Right atrium auricular region (tissue), 2 donors: ENCODE results near the gene NPEPPS. TPM values are rescaled to one million over a fixed set of nuclear protein-coding genes. Genes with fewer than 3 reads are reported as not detected.
A peak's percentile ranks its signal among the peaks of the same experiment; 100 is the strongest.
"Not testable (repeated sequence)": the region's sequence is repeated elsewhere in the genome, so short reads cannot be mapped to it uniquely, and the experiment has no call there.

Source experiments
- DNase-seq: peaks from one replicate; pipeline ENCODE4 v3.0.0-alpha.2; 2019; ENCODE audit warnings: low spot score
- H3K27ac ChIP-seq, 2 donors: fragments of 200-600 bp; sonication (generic); 1 replicate in 1 of 2; 2 replicates in 1 of 2; pipeline ENCODE4 v1.5.1; 2016 to 2019
- H3K27me3 ChIP-seq, 2 donors: fragments of 200-600 bp; sonication (generic); one replicate each; pipeline versions ENCODE4 v1.5.1 to v1.6.0; 2017 to 2019
- H3K36me3 ChIP-seq: fragments of 200-600 bp; sonication (generic); one replicate; pipeline ENCODE4 v1.5.1; 2016
- H3K4me1 ChIP-seq, 2 donors: fragments of 200-600 bp; sonication (generic); one replicate each; pipeline versions ENCODE4 v1.5.1 to v1.6.0; 2017 to 2019
- H3K4me3 ChIP-seq, 2 donors: fragments of 200-600 bp; sonication (generic); 1 replicate in 1 of 2; 2 replicates in 1 of 2; pipeline ENCODE4 v1.5.1; 2017 to 2019; ENCODE audit warnings: mild to moderate bottlenecking in 1 of 2, moderate library complexity in 1 of 2
- H3K9me3 ChIP-seq, 2 donors: fragments of 200-600 bp; sonication (generic); one replicate each; pipeline ENCODE4 v1.5.1; 2019
- total RNA-seq, 2 donors: library from RNA; depleted of rRNA; stranded (reverse); fragments of >200 nt; gene quantifications; one replicate each; pipeline ENCODE4 v1.1.0, GENCODE V29; 2016
- TF ChIP-seq, protein P1 (sequence below), 2 donors: fragments of 200-600 bp; sonication (generic); IDR thresholded peaks; one replicate each; pipeline ENCODE4 v1.5.1; 2019; ENCODE audit warnings: antibody characterized with exemption in 2 of 2

NPEPPS gene, protein sequence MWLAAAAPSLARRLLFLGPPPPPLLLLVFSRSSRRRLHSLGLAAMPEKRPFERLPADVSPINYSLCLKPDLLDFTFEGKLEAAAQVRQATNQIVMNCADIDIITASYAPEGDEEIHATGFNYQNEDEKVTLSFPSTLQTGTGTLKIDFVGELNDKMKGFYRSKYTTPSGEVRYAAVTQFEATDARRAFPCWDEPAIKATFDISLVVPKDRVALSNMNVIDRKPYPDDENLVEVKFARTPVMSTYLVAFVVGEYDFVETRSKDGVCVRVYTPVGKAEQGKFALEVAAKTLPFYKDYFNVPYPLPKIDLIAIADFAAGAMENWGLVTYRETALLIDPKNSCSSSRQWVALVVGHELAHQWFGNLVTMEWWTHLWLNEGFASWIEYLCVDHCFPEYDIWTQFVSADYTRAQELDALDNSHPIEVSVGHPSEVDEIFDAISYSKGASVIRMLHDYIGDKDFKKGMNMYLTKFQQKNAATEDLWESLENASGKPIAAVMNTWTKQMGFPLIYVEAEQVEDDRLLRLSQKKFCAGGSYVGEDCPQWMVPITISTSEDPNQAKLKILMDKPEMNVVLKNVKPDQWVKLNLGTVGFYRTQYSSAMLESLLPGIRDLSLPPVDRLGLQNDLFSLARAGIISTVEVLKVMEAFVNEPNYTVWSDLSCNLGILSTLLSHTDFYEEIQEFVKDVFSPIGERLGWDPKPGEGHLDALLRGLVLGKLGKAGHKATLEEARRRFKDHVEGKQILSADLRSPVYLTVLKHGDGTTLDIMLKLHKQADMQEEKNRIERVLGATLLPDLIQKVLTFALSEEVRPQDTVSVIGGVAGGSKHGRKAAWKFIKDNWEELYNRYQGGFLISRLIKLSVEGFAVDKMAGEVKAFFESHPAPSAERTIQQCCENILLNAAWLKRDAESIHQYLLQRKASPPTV
- total RNA-seq = 10 to 100 TPM; 53.0 to 62.8 TPM

DNA sequence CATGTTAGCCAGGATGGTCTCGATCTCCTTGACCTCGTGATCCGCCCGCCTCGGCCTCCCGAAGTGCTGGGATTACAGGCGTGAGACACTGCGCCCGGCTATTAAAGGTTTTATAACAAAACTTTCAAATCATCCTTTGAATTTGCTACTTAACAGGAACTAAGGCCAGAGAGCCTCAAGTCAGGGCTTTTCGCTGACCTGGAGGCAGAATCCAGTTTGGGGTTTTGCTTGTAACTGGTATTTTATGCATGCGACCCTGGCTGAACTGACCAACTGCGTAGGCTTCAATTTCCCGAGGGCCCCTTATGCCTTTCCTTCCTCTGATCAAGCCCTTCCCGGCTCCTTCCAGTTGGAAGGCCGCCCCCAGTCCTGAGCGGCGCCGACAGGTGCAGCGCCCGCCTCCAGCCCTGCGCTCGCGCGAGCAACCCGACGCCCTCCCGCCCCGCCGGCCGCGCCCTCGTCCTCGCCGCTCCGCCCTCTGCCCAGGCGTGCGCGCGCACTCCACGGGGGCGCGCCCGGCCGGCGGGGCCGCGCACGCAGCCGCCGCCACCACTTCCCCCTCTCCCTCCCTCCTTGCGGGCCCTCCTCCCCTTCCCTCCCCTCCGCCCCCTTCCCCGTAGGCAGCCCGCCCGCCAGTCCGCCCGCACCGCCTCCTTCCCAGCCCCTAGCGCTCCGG lies at the start of gene NPEPPS:
Gene NPEPPS, plus strand, starts transcription at position 552 of the 676 bp plus-strand sequence. CDS start 193 bp downstream, outside the sequence.
- H3K36me3 ChIP-seq, H3K9me3 ChIP-seq, H3K4me1 ChIP-seq, H3K27me3 ChIP-seq: not testable (repeated sequence)
- DNase-seq = peak; percentile 75
- Histone ChIP-seq H3K4me3 (peak within 1 kb of the TSS; percentile 71), H3K27ac (peak within 1 kb of the TSS; percentile 88 to 90)

DNA sequence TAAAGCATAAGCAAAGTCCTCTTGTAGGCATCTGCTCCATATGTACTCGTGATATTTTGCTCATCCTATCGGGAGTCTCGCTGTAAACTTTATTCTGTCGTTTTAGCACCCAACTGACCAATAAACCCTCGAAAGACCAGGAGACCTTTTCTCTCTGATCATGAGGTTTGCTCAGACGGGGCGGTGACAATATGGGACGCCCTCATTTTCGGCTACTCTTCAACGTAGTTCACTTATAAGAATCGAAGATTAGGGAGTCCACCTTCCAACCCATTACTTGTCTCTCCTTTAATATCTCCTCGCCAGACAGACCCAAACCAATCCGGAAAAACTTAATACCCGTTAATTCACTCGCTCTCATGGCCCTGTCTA lies 39.1 kb upstream of the NPEPPS start:
- peak overlapping the region; percentile 54 to 58 for H3K4me3 ChIP-seq
- DNase-seq, H3K4me1 ChIP-seq, H3K27me3 ChIP-seq, H3K9me3 ChIP-seq: not testable (repeated sequence)
- H3K36me3 ChIP-seq = peaks cover 13% of the 10 kb centered on the region
- peak overlapping the region; percentile 81 to 86 for H3K27ac ChIP-seq

DNA sequence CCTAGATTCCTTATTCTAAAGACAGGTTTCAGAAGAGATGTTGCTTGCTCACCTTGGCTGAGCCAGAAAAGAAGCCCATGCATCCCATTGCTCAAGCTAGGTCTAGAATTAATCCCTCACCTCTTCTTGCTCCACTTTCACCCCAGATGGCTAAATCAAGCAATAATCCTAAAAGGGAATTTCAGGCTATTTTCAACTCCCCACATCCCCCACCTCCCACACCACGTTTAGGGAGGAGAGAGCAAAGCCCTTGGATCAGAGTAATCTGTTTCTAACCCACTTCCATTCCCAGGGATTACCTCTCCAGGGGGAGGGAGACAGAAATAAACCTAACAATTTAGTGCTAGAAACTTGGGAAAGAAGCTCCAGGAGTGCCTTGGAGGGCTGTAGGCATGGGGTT lies 31.8 kb upstream of the NPEPPS start:
- not testable (repeated sequence) for H3K27ac ChIP-seq, H3K9me3 ChIP-seq, DNase-seq, H3K4me3 ChIP-seq, H3K36me3 ChIP-seq, H3K27me3 ChIP-seq
- peaks cover 0 to 23% of the 10 kb centered on the region in 2 donors for H3K4me1 ChIP-seq

DNA sequence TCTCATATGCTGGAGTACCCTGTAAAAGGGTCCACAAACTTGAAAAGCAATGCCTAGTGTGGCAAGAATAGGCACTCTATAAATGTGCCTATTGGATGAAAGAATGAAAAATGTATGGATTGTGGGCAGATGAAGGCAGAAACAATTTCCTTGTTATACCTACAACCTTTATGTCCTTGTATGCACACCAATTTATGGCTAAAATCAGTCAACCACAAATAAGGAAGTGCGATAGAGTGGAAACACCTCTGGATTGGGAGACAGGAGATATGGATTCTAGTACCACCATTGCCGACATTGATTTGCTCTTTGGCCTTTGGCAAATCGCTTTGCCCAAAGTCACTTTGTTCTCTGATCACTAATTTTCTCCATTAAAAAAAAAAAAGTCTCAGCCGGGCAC lies 31.4 kb upstream of the NPEPPS start:
- not testable (repeated sequence) for H3K36me3 ChIP-seq, DNase-seq, H3K4me3 ChIP-seq, H3K9me3 ChIP-seq, H3K27ac ChIP-seq, H3K27me3 ChIP-seq
- H3K4me1 ChIP-seq = peaks cover 0 to 23% of the 10 kb centered on the region in 2 donors

DNA sequence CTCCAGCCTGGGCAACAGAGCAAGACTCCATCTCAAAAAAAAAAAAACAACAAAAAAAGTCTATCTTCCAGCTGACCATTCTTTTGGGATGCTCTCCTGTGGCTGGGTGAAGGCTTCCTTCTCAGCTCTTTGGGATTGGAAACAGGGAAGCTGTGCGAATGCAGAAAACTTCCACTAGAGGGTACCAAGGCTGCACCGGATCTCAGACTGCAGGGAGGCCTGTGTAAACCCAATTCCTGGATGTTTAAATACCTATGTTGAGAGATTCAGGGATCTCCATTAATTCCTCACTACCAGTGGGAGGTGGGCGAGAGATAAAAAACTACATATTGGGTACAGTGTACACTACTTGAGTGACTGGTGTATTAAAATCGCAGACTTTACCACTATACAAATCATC lies 30.3 kb upstream of the NPEPPS start:
- TF ChIP-seq, protein P1, sequence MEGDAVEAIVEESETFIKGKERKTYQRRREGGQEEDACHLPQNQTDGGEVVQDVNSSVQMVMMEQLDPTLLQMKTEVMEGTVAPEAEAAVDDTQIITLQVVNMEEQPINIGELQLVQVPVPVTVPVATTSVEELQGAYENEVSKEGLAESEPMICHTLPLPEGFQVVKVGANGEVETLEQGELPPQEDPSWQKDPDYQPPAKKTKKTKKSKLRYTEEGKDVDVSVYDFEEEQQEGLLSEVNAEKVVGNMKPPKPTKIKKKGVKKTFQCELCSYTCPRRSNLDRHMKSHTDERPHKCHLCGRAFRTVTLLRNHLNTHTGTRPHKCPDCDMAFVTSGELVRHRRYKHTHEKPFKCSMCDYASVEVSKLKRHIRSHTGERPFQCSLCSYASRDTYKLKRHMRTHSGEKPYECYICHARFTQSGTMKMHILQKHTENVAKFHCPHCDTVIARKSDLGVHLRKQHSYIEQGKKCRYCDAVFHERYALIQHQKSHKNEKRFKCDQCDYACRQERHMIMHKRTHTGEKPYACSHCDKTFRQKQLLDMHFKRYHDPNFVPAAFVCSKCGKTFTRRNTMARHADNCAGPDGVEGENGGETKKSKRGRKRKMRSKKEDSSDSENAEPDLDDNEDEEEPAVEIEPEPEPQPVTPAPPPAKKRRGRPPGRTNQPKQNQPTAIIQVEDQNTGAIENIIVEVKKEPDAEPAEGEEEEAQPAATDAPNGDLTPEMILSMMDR (IDR thresholded peaks at IDR 0.05) = peak; percentile 42 to 66
- H3K4me1 ChIP-seq = peaks cover 0 to 23% of the 10 kb centered on the region in 2 donors
- not testable (repeated sequence) for H3K27ac ChIP-seq, H3K4me3 ChIP-seq, H3K9me3 ChIP-seq, H3K27me3 ChIP-seq, DNase-seq, H3K36me3 ChIP-seq

DNA sequence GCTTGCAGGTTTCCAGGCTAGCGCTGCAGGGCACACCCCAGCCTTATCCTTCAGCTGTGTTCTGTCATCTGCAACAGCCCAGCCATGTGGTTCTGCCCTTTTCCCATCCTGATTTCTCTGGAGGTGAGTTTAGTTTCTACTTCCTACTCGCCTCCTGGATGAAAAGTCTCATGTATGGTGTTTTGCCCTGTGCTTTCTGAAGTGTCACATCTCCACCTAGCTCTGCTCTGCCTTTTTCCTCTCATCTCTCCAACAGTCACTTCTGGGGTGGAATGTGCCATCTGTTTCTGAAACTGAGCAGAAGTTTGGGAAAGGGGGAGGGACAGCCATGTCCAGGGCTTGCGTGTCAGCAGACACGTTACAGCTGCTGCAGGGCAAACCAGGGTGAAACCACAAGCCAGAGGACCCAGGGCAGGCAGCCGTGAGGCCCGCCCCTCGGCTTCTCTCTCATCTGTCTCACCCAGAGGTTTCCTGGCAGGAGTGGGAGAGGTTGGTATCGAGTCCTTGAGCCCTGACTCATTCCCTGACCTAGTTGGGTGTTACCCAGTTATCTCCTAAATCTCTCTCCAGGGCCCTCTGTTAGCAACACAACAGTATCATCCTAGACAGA lies 28.7 kb upstream of the NPEPPS start:
- H3K36me3 ChIP-seq, H3K4me3 ChIP-seq, DNase-seq, H3K27me3 ChIP-seq, H3K9me3 ChIP-seq: not testable (repeated sequence)
- H3K27ac ChIP-seq = peak overlapping the region; percentile 60 to 74
- H3K4me1 ChIP-seq = peaks cover 0 to 23% of the 10 kb centered on the region in 2 donors

DNA sequence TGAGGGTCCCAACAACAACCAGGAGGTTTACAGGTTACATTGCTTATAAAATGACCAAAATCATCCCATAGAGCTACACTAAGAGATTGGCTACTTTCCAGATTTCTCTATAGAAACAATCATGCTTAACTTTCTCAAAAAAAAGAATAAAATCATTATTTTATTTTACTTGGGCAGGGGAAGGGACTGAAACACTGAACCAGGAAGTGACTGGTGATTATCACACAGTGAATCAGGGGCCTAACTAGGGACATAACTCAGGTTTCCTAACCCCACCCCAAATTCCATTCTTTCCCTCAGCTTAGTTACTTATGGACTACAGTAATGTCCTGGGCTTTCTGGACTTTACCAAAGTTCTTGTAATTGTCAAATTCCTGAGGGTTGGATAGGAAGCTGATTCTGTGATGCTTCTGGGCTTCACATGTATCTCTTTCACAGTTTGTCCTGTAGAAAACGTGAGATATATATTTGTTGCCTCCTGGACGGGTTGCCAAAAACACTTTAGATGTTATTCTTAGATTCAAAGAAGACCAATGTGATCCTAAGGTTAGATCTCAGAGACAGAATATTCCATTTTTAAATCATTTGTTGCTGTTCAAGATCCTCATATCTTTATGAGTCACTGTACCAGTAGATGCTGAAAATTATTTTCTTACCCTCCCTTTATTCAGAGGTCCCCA lies 28.0 kb upstream of the NPEPPS start:
- H3K27me3 ChIP-seq, H3K9me3 ChIP-seq, H3K4me3 ChIP-seq, H3K36me3 ChIP-seq, DNase-seq: not testable (repeated sequence)
- peak overlapping the region; percentile 60 to 74 for H3K27ac ChIP-seq
- peaks cover 0 to 23% of the 10 kb centered on the region in 2 donors for H3K4me1 ChIP-seq

DNA sequence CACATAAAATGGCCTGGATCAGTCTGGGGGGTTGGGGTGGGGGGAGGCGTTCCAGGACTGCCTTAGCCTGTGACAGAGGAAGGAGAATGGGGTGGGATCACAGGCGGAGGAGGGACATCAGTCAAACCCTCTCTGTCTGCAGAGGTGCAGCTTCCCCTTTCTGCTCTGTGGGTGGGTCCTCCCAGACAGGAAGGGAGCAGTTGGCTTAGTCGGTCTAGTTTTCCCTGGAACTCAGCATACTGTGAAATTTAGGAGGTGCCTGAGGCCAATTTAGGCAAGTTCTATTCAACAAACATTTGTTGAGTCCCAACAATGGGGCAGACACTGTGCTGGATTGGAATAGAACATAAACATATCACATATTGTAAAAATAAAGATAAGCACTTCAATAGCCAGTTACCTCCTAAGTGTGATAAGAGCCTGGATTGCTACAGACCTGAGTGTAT lies 19.2 kb upstream of the NPEPPS start:
- H3K27me3 ChIP-seq, DNase-seq, H3K4me3 ChIP-seq, H3K36me3 ChIP-seq, H3K4me1 ChIP-seq, H3K9me3 ChIP-seq: not testable (repeated sequence)
- H3K27ac ChIP-seq = peak overlapping the region in 1 of 2 donors; percentile 35

DNA sequence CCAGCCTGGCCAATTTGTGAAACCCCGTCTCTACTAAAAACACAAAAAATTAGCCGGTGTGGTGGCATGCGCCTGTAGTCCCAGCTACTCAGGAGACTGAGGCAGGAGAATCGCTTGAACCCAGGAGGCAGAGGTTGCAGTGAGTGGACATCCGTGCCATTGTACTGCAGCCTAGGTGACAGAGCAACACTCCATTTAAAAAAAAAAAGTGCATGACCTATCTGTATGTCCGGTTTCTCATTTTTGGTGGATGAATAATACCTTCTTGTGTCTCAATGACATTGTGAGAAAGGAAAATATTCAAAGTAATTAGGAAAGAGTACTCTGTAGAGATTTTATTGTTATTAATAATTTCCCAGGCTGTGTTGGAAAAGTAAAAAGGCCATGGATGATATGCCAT lies 17.6 kb upstream of the NPEPPS start:
- H3K27ac ChIP-seq, H3K36me3 ChIP-seq, H3K27me3 ChIP-seq, H3K4me1 ChIP-seq, H3K4me3 ChIP-seq, H3K9me3 ChIP-seq, DNase-seq: not testable (repeated sequence)

DNA sequence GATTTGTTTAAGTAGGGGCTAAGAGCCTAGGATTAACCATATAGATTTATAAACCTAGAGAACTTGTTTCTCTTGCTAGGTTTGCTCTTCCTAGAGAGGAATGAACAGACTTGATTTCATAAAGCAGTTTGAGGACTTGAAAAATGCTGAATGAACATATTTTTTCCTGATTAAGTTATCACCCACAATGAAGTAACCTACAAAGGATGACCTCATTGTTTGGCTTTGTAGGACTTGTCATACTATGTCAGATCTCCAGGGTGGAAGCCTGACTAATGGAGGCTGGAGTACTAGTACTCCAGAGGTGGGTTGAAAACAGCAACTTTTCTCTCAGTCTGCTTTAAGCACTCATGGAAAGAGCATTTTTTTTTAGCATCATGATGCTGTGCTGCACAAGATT lies 12.0 kb upstream of the NPEPPS start:
- not testable (repeated sequence) for DNase-seq, H3K4me3 ChIP-seq, H3K36me3 ChIP-seq, H3K9me3 ChIP-seq, H3K27me3 ChIP-seq, H3K4me1 ChIP-seq
- H3K27ac ChIP-seq = peak overlapping the region in 1 of 2 donors; percentile 64

DNA sequence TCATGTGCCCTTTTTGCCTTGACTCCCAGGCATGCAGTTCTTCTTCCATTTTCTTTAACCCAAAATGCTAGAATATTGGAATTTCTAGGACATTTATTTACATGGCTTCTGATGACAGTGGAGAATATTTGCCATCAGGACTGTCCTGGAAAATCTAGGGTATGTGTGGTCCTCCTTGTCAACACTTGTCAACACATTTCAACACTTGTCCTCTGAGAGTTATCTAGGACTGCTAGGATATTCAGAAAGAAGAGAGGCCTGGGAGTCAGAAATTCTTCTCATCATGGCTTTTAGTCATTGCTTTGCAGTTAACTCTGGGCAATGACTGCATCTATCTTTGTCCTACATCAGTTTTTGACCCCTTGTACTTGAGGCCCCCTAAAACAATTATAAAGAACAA lies 11.5 kb upstream of the NPEPPS start:
- not testable (repeated sequence) for H3K36me3 ChIP-seq, H3K9me3 ChIP-seq, H3K4me1 ChIP-seq, H3K4me3 ChIP-seq, DNase-seq, H3K27me3 ChIP-seq
- H3K27ac ChIP-seq = peak overlapping the region in 1 of 2 donors; percentile 64

DNA sequence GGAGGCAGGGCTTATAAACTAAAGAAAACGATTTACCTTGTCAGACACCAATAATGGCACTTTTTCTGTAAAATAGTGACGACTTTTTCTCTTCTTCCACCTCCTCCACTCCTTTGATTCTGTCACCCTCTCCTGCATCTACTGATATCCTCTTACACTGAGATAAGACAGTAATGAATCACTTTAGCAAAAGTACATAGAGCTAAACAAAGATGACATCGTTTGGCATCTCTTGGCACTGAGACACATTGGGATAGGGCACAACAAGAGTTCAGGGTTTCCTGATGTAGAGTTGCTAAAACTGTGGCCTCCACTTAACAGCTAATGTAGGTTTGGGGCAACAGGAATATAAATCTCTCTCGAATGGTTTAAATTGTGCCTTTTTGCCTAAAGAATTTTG lies 10.6 kb upstream of the NPEPPS start:
- H3K9me3 ChIP-seq, H3K36me3 ChIP-seq, H3K4me1 ChIP-seq, DNase-seq, H3K27me3 ChIP-seq, H3K4me3 ChIP-seq: not testable (repeated sequence)
- H3K27ac ChIP-seq = peak overlapping the region in 1 of 2 donors; percentile 64
